ENCODE data around the gene MAPK8.
"Not testable (repeated sequence)": the region's sequence is repeated elsewhere in the genome, so short reads cannot be mapped to it uniquely, and the experiment has no call there.

Gene MAPK8

GRCh38 chr10:48274636-48275035 is 31.8 kb upstream of the MAPK8 start, which contains the start of gene FRMPD2:
FRMPD2 (minus strand) TSS chr10:48274696; CDS start chr10:48274567, 129 bp downstream.
- ChIA-PET POLR2A (no interaction called here), CTCF (no interaction called here)
- TF ChIP-seq NFRKB (IDR thresholded peaks at IDR 0.05), result no peak
- TF ChIP-seq ARNT (IDR thresholded peaks at IDR 0.05), result no peak
- TF ChIP-seq LEF1 (IDR thresholded peaks at IDR 0.05; ENCODE audit: borderline replicate concordance), result no peak
- TF ChIP-seq FOXM1 (IDR thresholded peaks at IDR 0.05; ENCODE audit: borderline replicate concordance), result no peak
- DNase-seq (ENCODE audit: extremely low spot score), result no peak

GRCh38 chr10:48277093-48277492 is 29.4 kb upstream of the MAPK8 start:
- no peak for DNase-seq (ENCODE audit: extremely low spot score)
- ChIA-PET POLR2A (no interaction called here), CTCF (no interaction called here)
- TF ChIP-seq SP1 (IDR thresholded peaks at IDR 0.05) (no peak), HDGF (IDR thresholded peaks at IDR 0.05; ENCODE audit: borderline replicate concordance) (no peak), ZNF384 (IDR thresholded peaks at IDR 0.05) (no peak), FOXM1 (IDR thresholded peaks at IDR 0.05; ENCODE audit: borderline replicate concordance) (no peak), ARNT (IDR thresholded peaks at IDR 0.05) (no peak), BHLHE40 (IDR thresholded peaks at IDR 0.05; ENCODE audit: borderline replicate concordance) (no peak), LEF1 (IDR thresholded peaks at IDR 0.05; ENCODE audit: borderline replicate concordance) (no peak), CTBP1 (IDR thresholded peaks at IDR 0.05; ENCODE audit: borderline replicate concordance) (no peak), PKNOX1 (IDR thresholded peaks at IDR 0.05) (no peak), L3MBTL2 (conservative IDR thresholded peaks at IDR 0.05) (no peak), ELF4 (IDR thresholded peaks at IDR 0.05) (no peak), FOXK2 (IDR thresholded peaks at IDR 0.05) (no peak), TARDBP (IDR thresholded peaks at IDR 0.05) (no peak), FOXA1 (IDR thresholded peaks at IDR 0.05) (no peak), SUZ12 (IDR thresholded peaks at IDR 0.05) (no peak), NFRKB (IDR thresholded peaks at IDR 0.05) (no peak)

- TF ChIP-seq PKNOX1 (IDR thresholded peaks at IDR 0.05) (no peak), ARNT (IDR thresholded peaks at IDR 0.05) (no peak), FOXM1 (IDR thresholded peaks at IDR 0.05; ENCODE audit: borderline replicate concordance) (no peak), NFRKB (IDR thresholded peaks at IDR 0.05) (no peak), TARDBP (IDR thresholded peaks at IDR 0.05) (no peak), ZNF384 (IDR thresholded peaks at IDR 0.05) (no peak)
- ChIA-PET CTCF (no interaction called here), POLR2A (no interaction called here)
- no peak for DNase-seq (ENCODE audit: extremely low spot score)
Measured at GRCh38 chr10:48279081-48279751, 27.3 kb upstream of the MAPK8 start.

- POLR2A ChIA-PET; CTCF ChIA-PET; DNase-seq (ENCODE audit: extremely low spot score): not testable (repeated sequence)
Measured at GRCh38 chr10:48281697-48282096, 24.8 kb upstream of the MAPK8 start.

GRCh38 chr10:48282829-48283228 is 23.6 kb upstream of the MAPK8 start:
- ChIA-PET POLR2A (no interaction called here), CTCF (no interaction called here)
- DNase-seq (ENCODE audit: extremely low spot score), result no peak
- TF ChIP-seq TARDBP (IDR thresholded peaks at IDR 0.05), result no peak
- no peak for TF ChIP-seq FOXA1 (IDR thresholded peaks at IDR 0.05)
- TF ChIP-seq ELF4 (IDR thresholded peaks at IDR 0.05), result no peak

- ChIA-PET POLR2A (no interaction called here), CTCF (no interaction called here)
- TF ChIP-seq FOXA1 (IDR thresholded peaks at IDR 0.05) (no peak), LEF1 (IDR thresholded peaks at IDR 0.05; ENCODE audit: borderline replicate concordance) (no peak), SUZ12 (IDR thresholded peaks at IDR 0.05) (no peak), ARNT (IDR thresholded peaks at IDR 0.05) (no peak), TARDBP (IDR thresholded peaks at IDR 0.05) (no peak), PKNOX1 (IDR thresholded peaks at IDR 0.05) (no peak), L3MBTL2 (conservative IDR thresholded peaks at IDR 0.05) (no peak), ZNF384 (IDR thresholded peaks at IDR 0.05) (no peak)
- no peak for DNase-seq (ENCODE audit: extremely low spot score)
Measured at GRCh38 chr10:48284002-48284546, 22.4 kb upstream of the MAPK8 start.

- ChIA-PET POLR2A (no interaction called here), CTCF (no interaction called here)
- DNase-seq (ENCODE audit: extremely low spot score), result no peak
- TF ChIP-seq LEF1 (IDR thresholded peaks at IDR 0.05; ENCODE audit: borderline replicate concordance) (no peak), NFRKB (IDR thresholded peaks at IDR 0.05) (no peak), BHLHE40 (IDR thresholded peaks at IDR 0.05; ENCODE audit: borderline replicate concordance) (no peak), ARNT (IDR thresholded peaks at IDR 0.05) (no peak), PKNOX1 (IDR thresholded peaks at IDR 0.05) (no peak), ELF4 (IDR thresholded peaks at IDR 0.05) (no peak), SP1 (IDR thresholded peaks at IDR 0.05) (no peak), FOXK2 (IDR thresholded peaks at IDR 0.05) (no peak), HDGF (IDR thresholded peaks at IDR 0.05; ENCODE audit: borderline replicate concordance) (no peak), L3MBTL2 (conservative IDR thresholded peaks at IDR 0.05) (no peak), ZNF384 (IDR thresholded peaks at IDR 0.05) (no peak), FOXM1 (IDR thresholded peaks at IDR 0.05; ENCODE audit: borderline replicate concordance) (no peak), SUZ12 (IDR thresholded peaks at IDR 0.05) (no peak)
Measured at GRCh38 chr10:48284811-48285210, 21.7 kb upstream of the MAPK8 start.
